GM12878 (cell line): Measurements from ENCODE around the gene C1GALT1. TPM values are rescaled to one million over a fixed set of nuclear protein-coding genes. Genes with fewer than 3 reads are reported as not detected.

Source experiments
- ATAC-seq: fragments of 200-7000 bp; cut with Tn5 transposase; 3 replicates; pipeline ENCODE4 v1.9.1; 2020; ENCODE audit warnings: mild to moderate bottlenecking, moderate library complexity
- BruUV-seq: library from RNA; stranded (reverse); fragments of 400-500 nt; replicated peaks from 2 replicates; lab custom pipeline; 2021; lab: Mats Ljungman, UMichigan
- CTCF ChIA-PET: fragments of 300-600 bp; sonication (Branson Sonifier 250); formaldehyde crosslinking; extraction: SDS; loops from one replicate; lab custom pipeline; 2021; ENCODE audit warnings: inconsistent platforms; lab: Yijun Ruan, JAX
- POLR2A ChIA-PET: fragments of 350-600 bp; formaldehyde crosslinking; extraction: SDS; loops from one replicate; lab custom pipeline; 2021; ENCODE audit warnings: inconsistent platforms; lab: Charles Lee
- RAD21 ChIA-PET: fragments of 300-600 bp; sonication (Branson Sonifier 250); formaldehyde crosslinking; loops from one replicate; lab custom pipeline; 2023; ENCODE audit warnings: antibody characterized with exemption; ENCODE audit not compliant: unreplicated experiment; lab: Charles Lee
- SMC1A ChIA-PET: fragments of 300-600 bp; sonication (Branson Sonifier 250); formaldehyde crosslinking; loops from one replicate; lab custom pipeline; 2023; ENCODE audit not compliant: unreplicated experiment, uncharacterized antibody; lab: Charles Lee
- DNase-seq: peaks from one replicate; pipeline ENCODE4 v3.0.0-alpha.2; 2011; ENCODE audit warnings: low read depth, low spot score
- FAIRE-seq: peaks from 3 replicates; lab custom pipeline; 2011; peaks lifted over from hg19 to GRCh38; lab: Jason Lieb, UNC
- H2AFZ ChIP-seq: 2 replicates; pipeline ENCODE4 v1.6.0; 2011; ENCODE audit warnings: low read depth, low read length, control low read depth; ENCODE audit not compliant: control insufficient read depth
- H3K27ac ChIP-seq: 2 replicates; pipeline ENCODE4 v1.5.1; 2011; ENCODE audit warnings: control low read depth; ENCODE audit not compliant: control insufficient read depth, insufficient read depth
- H3K27me3 ChIP-seq, 2 experiments: replicated peaks in 1 of 2; 2 replicates each; pipeline versions ENCODE4 v1.6.0 to v1.6.1; 2011; ENCODE audit warnings: low read length in 1 of 2; ENCODE audit not compliant: control insufficient read depth in 2 of 2, insufficient read depth in 2 of 2
- H3K36me3 ChIP-seq, 2 experiments: 2 replicates each; pipeline ENCODE4 v1.5.1; 2011; ENCODE audit warnings: low read length in 1 of 2; ENCODE audit not compliant: control insufficient read depth in 2 of 2, insufficient read depth in 2 of 2
- H3K4me1 ChIP-seq: 2 replicates; pipeline ENCODE4 v1.6.1; 2011; ENCODE audit warnings: mild to moderate bottlenecking, low read length, moderate library complexity, mixed read lengths; ENCODE audit not compliant: control insufficient read depth, insufficient read depth
- H3K4me2 ChIP-seq: 2 replicates; pipeline ENCODE4 v1.6.0; 2011; ENCODE audit warnings: control low read depth; ENCODE audit not compliant: control insufficient read depth, insufficient read depth
- H3K4me3 ChIP-seq: fragments of 200-600 bp; sonication (generic); 2 replicates; pipeline ENCODE4 v1.5.1; 2016
- H3K79me2 ChIP-seq: 2 replicates; pipeline ENCODE4 v1.6.0; 2011; ENCODE audit warnings: low read length; ENCODE audit not compliant: control insufficient read depth, insufficient read depth
- H3K9ac ChIP-seq: 2 replicates; pipeline ENCODE4 v1.8.0; 2011; ENCODE audit warnings: low read length, control low read depth, mixed read lengths; ENCODE audit not compliant: control insufficient read depth, insufficient read depth
- H3K9me3 ChIP-seq: replicated peaks from 3 replicates; pipeline ENCODE4 v1.5.1; 2011; ENCODE audit warnings: mild to moderate bottlenecking, low read length; ENCODE audit not compliant: control insufficient read depth, insufficient read depth
- H4K20me1 ChIP-seq: 2 replicates; pipeline ENCODE4 v1.6.0; 2011; ENCODE audit not compliant: control insufficient read depth, insufficient read depth
- BCL3 ChIP-seq: IDR thresholded peaks from 2 replicates; pipeline ENCODE4 v1.6.1; 2011; ENCODE audit warnings: borderline replicate concordance, low read depth, mild to moderate bottlenecking, moderate library complexity, low read length; ENCODE audit not compliant: insufficient read depth, poor library complexity, severe bottlenecking
- BCLAF1 ChIP-seq: fragments of 450-650 bp; IDR thresholded peaks from 2 replicates; pipeline ENCODE4 v1.6.1; 2017; ENCODE audit warnings: antibody characterized with exemption, mild to moderate bottlenecking, moderate library complexity
- E2F4 ChIP-seq: IDR thresholded peaks from 2 replicates; pipeline ENCODE4 v1.6.1; 2012; ENCODE audit warnings: low read depth, low read length, improper control_type of control experiment
- NBN ChIP-seq: fragments of 450-650 bp; IDR thresholded peaks from 2 replicates; pipeline ENCODE4 v1.6.1; 2016
- NKRF ChIP-seq: fragments of 450-650 bp; conservative IDR thresholded peaks from 2 replicates; pipeline ENCODE4 v1.6.1; 2017; ENCODE audit warnings: mild to moderate bottlenecking, moderate library complexity
- SKIL ChIP-seq: fragments of 450-650 bp; IDR thresholded peaks from 2 replicates; pipeline ENCODE4 v1.6.1; 2017; ENCODE audit warnings: mild to moderate bottlenecking, low read depth, inconsistent platforms; ENCODE audit not compliant: poor library complexity, severe bottlenecking
- SREBF2 ChIP-seq: IDR thresholded peaks from 2 replicates; pipeline ENCODE4 v1.6.1; 2012; ENCODE audit warnings: mild to moderate bottlenecking, low read length
- TCF3 ChIP-seq: IDR thresholded peaks from 2 replicates; pipeline ENCODE4 v1.6.1; 2012; ENCODE audit warnings: low read depth, mild to moderate bottlenecking, low read length, borderline replicate concordance; ENCODE audit not compliant: insufficient read depth
- USF1 ChIP-seq: IDR thresholded peaks from 2 replicates; pipeline ENCODE4 v1.6.1; 2011; ENCODE audit warnings: borderline replicate concordance, low read depth, mild to moderate bottlenecking, moderate library complexity, mixed read lengths, low read length; ENCODE audit not compliant: insufficient read depth; ENCODE audit errors: extremely low read length
- WGBS: methylation state at CpG from one replicate; pipeline ENCODE4 v1.1.6; 2016; ENCODE audit warnings: low lambda C conversion rate; ENCODE audit not compliant: insufficient replicate concordance, insufficient coverage; ENCODE audit errors: missing lambda C conversion rate; 5-methylcytosine and 5-hydroxymethylcytosine counted together
- in situ Hi-C: fragments of 300-500 bp; cut with MboI; formaldehyde crosslinking; loops from 9 replicates; pipeline ENCODE4 v1.14.3; 2018; ENCODE audit warnings: mixed read lengths
- intact Hi-C: fragments of 100-400 bp; cut with micrococcal nuclease; formaldehyde crosslinking; loops from one replicate; pipeline ENCODE4 v1.14.2; 2022; ENCODE audit not compliant: unreplicated experiment
- polyA plus RNA-seq, 11 experiments: library from polyadenylated mRNA; depleted of rRNA in 4 of 11; unstranded in 6 of 11; stranded (reverse) in 5 of 11; fragments of >200 nt; fragmentation: Nextera tagmentation in 4 of 11; fragmentation: Illumina TruSeq in 1 of 11; extraction: Ambion mirVana in 4 of 11; extraction: Trizol in 1 of 11; gene quantifications; 1 replicate in 1 of 11; 2 replicates in 10 of 11; pipeline versions ENCODE4 v1.2.1 to v1.2.3, GENCODE V29; 2011 to 2016; ENCODE audit warnings: inconsistent platforms in 2 of 11, missing spikeins in 2 of 11, low read depth in 1 of 11
- total RNA-seq, 4 experiments: library from RNA; depleted of rRNA in 3 of 4; stranded (reverse); fragments of >200 nt in 3 of 4; fragmentation: Illumina TruSeq in 1 of 4; extraction: Trizol in 1 of 4; gene quantifications; 2 replicates each; pipeline versions ENCODE4 v1.2.1 to v1.2.3, GENCODE V29; 2013 to 2021

The C1GALT1 gene
- total and polyA plus RNA-seq, 10 of the 15 experiments (the other 5 are each of a cell fraction or from before 2014, with no cell fraction given) = 1.6 to 25.0 (median 8.5) TPM

GRCh38 chr7:7271094-7271874, 88.9 kb downstream of the C1GALT1 start (continued):
- TF ChIP-seq USF1 = no peak

- no peak overlapping the region for H3K4me3 ChIP-seq
- no peak overlapping the region for H2AFZ ChIP-seq
- no peaks in the 10 kb centered on the region for H3K79me2 ChIP-seq
- RAD21 ChIA-PET = no interaction called here
- H3K27ac ChIP-seq = no peak overlapping the region
- CTCF ChIA-PET = no interaction called here
- FAIRE-seq = no peak
- POLR2A ChIA-PET = no interaction called here
- H3K27me3 ChIP-seq = no peaks in the 10 kb centered on the region
- ATAC-seq = no peak
- no peak overlapping the region for H3K9ac ChIP-seq
- H3K4me2 ChIP-seq = no peak overlapping the region
- H4K20me1 ChIP-seq = no peaks in the 10 kb centered on the region
- H3K4me1 ChIP-seq = no peaks in the 10 kb centered on the region
- 17% methylated on average over 1 of the region's 1 CpG for WGBS
- no peaks in the 10 kb centered on the region for H3K9me3 ChIP-seq
- in situ Hi-C loops (no loop called here), intact Hi-C loops (no loop called here)
- no peaks in the 10 kb centered on the region for H3K36me3 ChIP-seq
- no TSS peak for BruUV-seq
- SMC1A ChIA-PET = interaction anchor here (0.6 to 1.2 kb wide), 2 partner anchors 10 to 11 kb away, joined by 3 to 4 read pairs; no protein-coding TSS in a partner anchor
- no peak for DNase-seq
- TF ChIP-seq NKRF (no peak), E2F4 (no peak), SKIL (no peak), BCLAF1 (no peak), TCF3 (no peak), BCL3 (no peak), NBN (no peak), SREBF2 (no peak)
Observed at GRCh38 chr7:7272294-7272693, 90.0 kb downstream of the C1GALT1 start.
